ENCODE data around the gene RALGAPA2. TPM values are rescaled to one million over a fixed set of nuclear protein-coding genes. Genes with fewer than 3 reads are reported as not detected.

The RALGAPA2 gene
- total and polyA plus RNA-seq, 2 of the 13 experiments (the other 11 are each of a cell fraction or from before 2014, with no cell fraction given), result 13.8 to 17.7 TPM

- peak; percentile 78 for TF ChIP-seq PPARG (CRISPR knock-in tag; conservative IDR thresholded peaks at IDR 0.05)
- TF ChIP-seq MXI1 (IDR thresholded peaks at IDR 0.05; ENCODE audit: borderline replicate concordance, low read depth, low read length), result peak; percentile 53; the same call in 1 of the 3 replicates
- TF ChIP-seq ZBTB7B (CRISPR knock-in tag; IDR thresholded peaks at IDR 0.05), result peak; percentile 29; the same call in 1 of the 2 replicates
- peak; percentile 40; the same call in 1 of the 2 replicates for TF ChIP-seq ZHX2 (IDR thresholded peaks at IDR 0.05; ENCODE audit: low read depth)
- TF ChIP-seq ZHX2 (CRISPR knock-in tag; IDR thresholded peaks at IDR 0.05; ENCODE audit: borderline replicate concordance), result no peak
- no peak for TF ChIP-seq ISX (CRISPR knock-in tag; conservative IDR thresholded peaks at IDR 0.05)
- TF ChIP-seq HOXD1 (CRISPR knock-in tag; IDR thresholded peaks at IDR 0.05), result no peak
- TF ChIP-seq ZNF878 (CRISPR knock-in tag; IDR thresholded peaks at IDR 0.05), result no peak
- peak; percentile 99 for TF ChIP-seq ZBTB43 (CRISPR knock-in tag; conservative IDR thresholded peaks at IDR 0.05)
- TF ChIP-seq SOX13 (IDR thresholded peaks at IDR 0.05), result no peak
- TF ChIP-seq SOX13 (CRISPR knock-in tag; conservative IDR thresholded peaks at IDR 0.05 in 1 of 2, IDR thresholded peaks at IDR 0.05 in 1 of 2), result 0 out of 4 replicates have a peak, but pooled peaks of 1 of the 2 experiments have one; percentile 48
- TF ChIP-seq ZNF609 (CRISPR knock-in tag; IDR thresholded peaks at IDR 0.05; ENCODE audit: borderline replicate concordance), result peak; percentile 53; the same call in 1 of the 2 replicates
- TF ChIP-seq NCOA2 (CRISPR knock-in tag; IDR thresholded peaks at IDR 0.05), result peak; percentile 20; the same call in 1 of the 2 replicates
- peak; percentile 65; the same call in 1 of the 2 replicates for TF ChIP-seq ZBTB20 (CRISPR knock-in tag; IDR thresholded peaks at IDR 0.05; ENCODE audit: borderline replicate concordance, low read depth)
- no peak for TF ChIP-seq NONO (IDR thresholded peaks at IDR 0.05)
- 0 out of 2 replicates have a peak, but pooled peaks have one; percentile 35 for TF ChIP-seq NONO (CRISPR knock-in tag; conservative IDR thresholded peaks at IDR 0.05)
These were observed 165.1 kb downstream of the RALGAPA2 start (continued) for GRCh38 chr20:20547221-20547875.

Measured in HepG2 (cell line).